ENCODE results near the gene PDE4D. TPM values are rescaled to one million over a fixed set of nuclear protein-coding genes. Genes with fewer than 3 reads are reported as not detected.

Gene PDE4D
- total RNA-seq, 4 donors from 2014 or later: 15.9 to 66.3 (median 48.7) TPM

- H3K27me3 ChIP-seq: no peaks in the 10 kb centered on the region
- peaks cover 0 to 47% (median 4%) of the 10 kb centered on the region in 4 donors for H3K4me1 ChIP-seq
- WGBS, 2 donors: 71 to 73% methylated on average over 1 of the region's 1 CpG
- peak overlapping the region in 2 of 4 donors; percentile 5 to 11 for H3K27ac ChIP-seq
- no peak for TF ChIP-seq POLR2A (IDR thresholded peaks at IDR 0.05)
- TF ChIP-seq CTCF (IDR thresholded peaks at IDR 0.05): no peak
- TF ChIP-seq EP300 (IDR thresholded peaks at IDR 0.05): no peak
- DNase-seq (ENCODE audit: low spot score in 2 of 2): no peak
- no peak overlapping the region for H3K4me3 ChIP-seq
- no peaks in the 10 kb centered on the region for H3K36me3 ChIP-seq
- no peaks in the 10 kb centered on the region for H3K9me3 ChIP-seq
Observed at GRCh38 chr5:59041355-59041754, 852.2 kb downstream of the PDE4D start.

GRCh38 chr5:59040804-59041201 is 852.7 kb downstream of the PDE4D start:
- Histone ChIP-seq H3K4me3 (no peak overlapping the region), H3K36me3 (no peaks in the 10 kb centered on the region), H3K9me3 (no peaks in the 10 kb centered on the region), H3K27ac (peak overlapping the region in 2 of 4 donors; percentile 78 to 83), H3K4me1 (peaks cover 0 to 52% (median 4%) of the 10 kb centered on the region in 4 donors), H3K27me3 (no peaks in the 10 kb centered on the region)
- DNase-seq (ENCODE audit: low spot score in 2 of 2): no peak
- TF ChIP-seq POLR2A (IDR thresholded peaks at IDR 0.05) (no peak), CTCF (IDR thresholded peaks at IDR 0.05) (no peak), EP300 (IDR thresholded peaks at IDR 0.05) (no peak)
- WGBS, 2 donors: 69 to 75% methylated on average over 2 of the region's 2 CpGs

- TF ChIP-seq POLR2A (IDR thresholded peaks at IDR 0.05) (no peak), EP300 (IDR thresholded peaks at IDR 0.05) (peak in 1 of 2 donors; percentile 84)
- H3K27ac ChIP-seq: peak overlapping the region; percentile 47 to 83 (median 76)
- peak overlapping the region; percentile 56 to 71 (median 66) for H3K4me3 ChIP-seq
- peaks cover 0 to 57% (median 4%) of the 10 kb centered on the region in 4 donors for H3K4me1 ChIP-seq
- no peaks in the 10 kb centered on the region for H3K9me3 ChIP-seq
- no peaks in the 10 kb centered on the region for H3K27me3 ChIP-seq
- peak in 1 of 2 donors; percentile 33 for DNase-seq (ENCODE audit: low spot score in 2 of 2)
- 18 to 29% methylated on average over 13 of the region's 13 CpGs for WGBS, 2 donors
- H3K36me3 ChIP-seq: no peaks in the 10 kb centered on the region
Observed at GRCh38 chr5:59040024-59040803, 853.3 kb downstream of the PDE4D start.

GRCh38 chr5:59039296-59040023 is 854.1 kb downstream of the PDE4D start:
- Histone ChIP-seq H3K27ac (peak overlapping the region; percentile 47 to 83 (median 76)), H3K4me1 (peaks cover 0 to 60% (median 4%) of the 10 kb centered on the region in 4 donors), H3K36me3 (no peaks in the 10 kb centered on the region), H3K4me3 (peak overlapping the region; percentile 56 to 71 (median 66)), H3K9me3 (no peaks in the 10 kb centered on the region), H3K27me3 (no peaks in the 10 kb centered on the region)
- TF ChIP-seq EP300 (IDR thresholded peaks at IDR 0.05) (peak in 1 of 2 donors; percentile 71), CTCF (IDR thresholded peaks at IDR 0.05) (no peak), POLR2A (IDR thresholded peaks at IDR 0.05) (peak; percentile 9 to 14)
- peak; percentile 35 to 52 for DNase-seq (ENCODE audit: low spot score in 2 of 2)
- 1% methylated on average over 35 to 77 of the region's 87 CpGs for WGBS, 2 donors

- H3K27ac ChIP-seq: peak overlapping the region; percentile 47 to 83 (median 76)
- TF ChIP-seq POLR2A (IDR thresholded peaks at IDR 0.05) (no peak), CTCF (IDR thresholded peaks at IDR 0.05) (no peak), EP300 (IDR thresholded peaks at IDR 0.05) (no peak)
Observed at GRCh38 chr5:59038798-59039295, 854.7 kb downstream of the PDE4D start.

More at GRCh38 chr5:59038798-59039295, 854.7 kb downstream of the PDE4D start:
- DNase-seq (ENCODE audit: low spot score in 2 of 2): no peak
- Histone ChIP-seq H3K27me3 (no peaks in the 10 kb centered on the region), H3K4me1 (peaks cover 0 to 63% (median 4%) of the 10 kb centered on the region in 4 donors), H3K4me3 (peak overlapping the region; percentile 56 to 71 (median 66)), H3K9me3 (no peaks in the 10 kb centered on the region), H3K36me3 (no peaks in the 10 kb centered on the region)
- 4 to 9% methylated on average over 14 to 27 of the region's 35 CpGs for WGBS, 2 donors

Measured in tibial nerve (tissue), 4 donors.